ENCODE data around the gene ALPG. TPM values are rescaled to one million over a fixed set of nuclear protein-coding genes. Genes with fewer than 3 reads are reported as not detected.

ALPG gene
- total RNA-seq, 6 experiments from 2014 or later = not detected

DNA sequence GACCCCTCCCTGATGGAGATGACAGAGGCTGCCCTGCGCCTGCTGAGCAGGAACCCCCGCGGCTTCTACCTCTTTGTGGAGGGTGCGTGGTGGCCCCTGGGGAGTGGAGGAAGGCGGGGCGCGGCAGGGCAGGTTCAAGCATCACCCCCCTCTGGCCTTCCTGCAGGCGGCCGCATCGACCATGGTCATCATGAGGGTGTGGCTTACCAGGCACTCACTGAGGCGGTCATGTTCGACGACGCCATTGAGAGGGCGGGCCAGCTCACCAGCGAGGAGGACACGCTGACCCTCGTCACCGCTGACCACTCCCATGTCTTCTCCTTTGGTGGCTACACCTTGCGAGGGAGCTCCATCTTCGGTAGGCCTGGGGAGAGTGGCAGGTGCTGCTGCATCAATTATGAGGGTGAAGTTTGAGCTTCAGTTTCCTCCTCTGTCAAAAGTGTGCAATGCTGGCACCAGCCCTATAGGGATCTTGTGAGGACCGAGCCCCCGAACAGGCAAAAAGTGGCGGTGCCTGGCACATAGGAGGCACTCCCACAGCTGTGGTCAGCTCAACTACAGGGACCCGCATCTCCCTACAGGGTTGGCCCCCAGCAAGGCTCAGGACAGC, 51.5 kb downstream of the ALPG start:
- no peak for DNase-seq

DNA sequence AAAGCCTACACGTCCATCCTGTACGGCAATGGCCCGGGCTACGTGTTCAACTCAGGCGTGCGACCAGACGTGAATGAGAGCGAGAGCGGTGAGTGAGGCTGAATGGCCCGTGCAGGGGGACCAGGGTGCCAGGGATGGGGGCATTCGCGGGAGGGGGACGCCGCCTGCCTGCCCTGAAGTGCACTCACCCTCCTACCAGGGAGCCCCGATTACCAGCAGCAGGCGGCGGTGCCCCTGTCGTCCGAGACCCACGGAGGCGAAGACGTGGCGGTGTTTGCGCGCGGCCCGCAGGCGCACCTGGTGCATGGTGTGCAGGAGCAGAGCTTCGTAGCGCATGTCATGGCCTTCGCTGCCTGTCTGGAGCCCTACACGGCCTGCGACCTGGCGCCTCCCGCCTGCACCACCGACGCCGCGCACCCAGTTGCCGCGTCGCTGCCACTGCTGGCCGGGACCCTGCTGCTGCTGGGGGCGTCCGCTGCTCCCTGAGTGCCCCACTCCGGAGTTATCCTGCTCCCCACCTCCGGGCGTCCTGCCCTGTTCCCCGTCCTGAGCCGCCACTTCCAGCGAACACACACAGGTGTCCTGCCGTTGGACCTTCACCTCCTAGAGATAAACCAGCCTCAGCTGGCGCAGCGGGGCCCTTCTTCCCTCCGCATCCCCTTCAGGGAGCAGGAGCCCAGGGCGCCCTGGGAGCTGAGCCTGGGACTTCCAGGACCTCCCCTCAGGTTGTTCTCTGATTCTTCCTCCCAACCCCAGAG, 52.2 kb downstream of the ALPG start:
- Mint-ChIP-seq H3K4me3 (no peak overlapping the region), H3K4me1 (ENCODE audit: low read depth) (peaks cover 13% of the 10 kb centered on the region; the same call in 1 of the 2 replicates), H3K27ac (no peak overlapping the region), H3K36me3 (ENCODE audit: low read depth) (no peaks in the 10 kb centered on the region), H3K9me3 (no peaks in the 10 kb centered on the region), H3K27me3 (ENCODE audit: insufficient read depth) (peaks cover 43% of the 10 kb centered on the region)
- TF ChIP-seq, protein P1, sequence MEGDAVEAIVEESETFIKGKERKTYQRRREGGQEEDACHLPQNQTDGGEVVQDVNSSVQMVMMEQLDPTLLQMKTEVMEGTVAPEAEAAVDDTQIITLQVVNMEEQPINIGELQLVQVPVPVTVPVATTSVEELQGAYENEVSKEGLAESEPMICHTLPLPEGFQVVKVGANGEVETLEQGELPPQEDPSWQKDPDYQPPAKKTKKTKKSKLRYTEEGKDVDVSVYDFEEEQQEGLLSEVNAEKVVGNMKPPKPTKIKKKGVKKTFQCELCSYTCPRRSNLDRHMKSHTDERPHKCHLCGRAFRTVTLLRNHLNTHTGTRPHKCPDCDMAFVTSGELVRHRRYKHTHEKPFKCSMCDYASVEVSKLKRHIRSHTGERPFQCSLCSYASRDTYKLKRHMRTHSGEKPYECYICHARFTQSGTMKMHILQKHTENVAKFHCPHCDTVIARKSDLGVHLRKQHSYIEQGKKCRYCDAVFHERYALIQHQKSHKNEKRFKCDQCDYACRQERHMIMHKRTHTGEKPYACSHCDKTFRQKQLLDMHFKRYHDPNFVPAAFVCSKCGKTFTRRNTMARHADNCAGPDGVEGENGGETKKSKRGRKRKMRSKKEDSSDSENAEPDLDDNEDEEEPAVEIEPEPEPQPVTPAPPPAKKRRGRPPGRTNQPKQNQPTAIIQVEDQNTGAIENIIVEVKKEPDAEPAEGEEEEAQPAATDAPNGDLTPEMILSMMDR (IDR thresholded peaks at IDR 0.05) = no peak
- no peak for DNase-seq

More for the DNA sequence above, 51.5 kb downstream of the ALPG start:
- no peak overlapping the region for H3K27ac Mint-ChIP-seq
- no peaks in the 10 kb centered on the region for H3K36me3 Mint-ChIP-seq (ENCODE audit: low read depth)
- peaks cover 13% of the 10 kb centered on the region; the same call in 1 of the 2 replicates for H3K4me1 Mint-ChIP-seq (ENCODE audit: low read depth)
- H3K27me3 Mint-ChIP-seq (ENCODE audit: insufficient read depth) = peaks cover 46% of the 10 kb centered on the region
- no peak overlapping the region for H3K4me3 Mint-ChIP-seq
- TF ChIP-seq, protein P1 (IDR thresholded peaks at IDR 0.05) = no peak
- H3K9me3 Mint-ChIP-seq = no peaks in the 10 kb centered on the region

DNA sequence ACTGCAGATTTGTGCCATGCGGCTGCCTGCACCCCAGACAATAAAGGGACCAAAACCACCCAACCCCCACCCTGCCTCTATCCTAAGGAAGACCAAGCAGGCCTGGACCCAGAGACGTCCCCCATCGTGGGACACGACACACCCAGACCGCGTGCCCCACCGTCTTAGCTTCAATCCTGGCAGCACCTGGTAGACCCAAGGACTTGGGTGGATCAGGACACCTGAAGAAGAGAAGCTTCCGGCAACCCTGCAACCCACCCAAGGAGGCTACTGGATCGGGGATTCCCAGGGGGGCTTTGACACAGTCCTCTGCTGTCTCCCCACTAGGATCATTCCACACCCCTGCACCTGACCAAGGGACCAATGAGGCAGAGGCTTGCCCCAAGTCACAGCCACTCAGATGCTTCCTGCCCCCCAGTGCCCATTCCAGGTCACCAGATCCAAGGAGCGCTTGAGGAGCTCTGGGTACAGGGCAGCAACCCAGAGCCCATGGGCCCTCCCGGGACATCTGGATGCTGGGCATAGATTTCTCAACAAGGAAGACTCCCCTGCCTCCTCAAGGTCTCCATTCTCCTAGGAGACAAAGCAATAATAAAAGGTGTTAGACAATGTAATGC, 52.9 kb downstream of the ALPG start:
- Mint-ChIP-seq H3K4me3 (no peak overlapping the region), H3K4me1 (ENCODE audit: low read depth) (peaks cover 13% of the 10 kb centered on the region; the same call in 1 of the 2 replicates), H3K27ac (no peak overlapping the region), H3K27me3 (ENCODE audit: insufficient read depth) (peaks cover 37% of the 10 kb centered on the region), H3K36me3 (ENCODE audit: low read depth) (no peaks in the 10 kb centered on the region), H3K9me3 (no peaks in the 10 kb centered on the region)
- no peak for DNase-seq
- TF ChIP-seq, protein P1 (IDR thresholded peaks at IDR 0.05) = no peak

DNA sequence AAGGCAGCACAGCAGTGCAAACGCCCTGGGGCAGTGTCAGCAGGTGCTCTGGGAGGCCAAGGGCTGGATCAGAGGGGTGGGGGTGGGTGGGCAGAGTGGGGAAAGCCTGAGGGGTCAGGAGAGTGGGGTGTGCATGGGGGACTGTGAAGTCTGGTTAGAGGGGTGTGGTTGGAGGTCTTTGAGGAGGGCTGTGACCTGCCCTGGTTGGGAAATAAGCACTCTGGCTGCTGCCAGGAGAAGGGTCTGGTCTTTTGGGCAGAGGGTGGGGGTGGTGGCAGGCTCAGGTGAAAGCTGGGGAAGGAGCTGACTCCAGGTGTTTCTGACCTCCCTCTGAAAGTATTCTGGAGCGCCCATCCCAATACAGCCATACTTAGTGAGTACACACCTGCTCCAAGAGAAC, 53.5 kb downstream of the ALPG start:
- H3K4me1 Mint-ChIP-seq (ENCODE audit: low read depth) = peaks cover 13% of the 10 kb centered on the region; the same call in 1 of the 2 replicates
- TF ChIP-seq, protein P1 (IDR thresholded peaks at IDR 0.05) = no peak
- peaks cover 35% of the 10 kb centered on the region for H3K27me3 Mint-ChIP-seq (ENCODE audit: insufficient read depth)
- DNase-seq = no peak
- H3K36me3 Mint-ChIP-seq (ENCODE audit: low read depth) = no peaks in the 10 kb centered on the region
- no peaks in the 10 kb centered on the region for H3K9me3 Mint-ChIP-seq
- no peak overlapping the region for H3K4me3 Mint-ChIP-seq
- no peak overlapping the region for H3K27ac Mint-ChIP-seq

Other genes starting within 250 kb of the ALPG start
- not detected for gene ALPP, start 28.1 kb upstream of the ALPG start, total RNA-seq (2021; fragmentation: NEBNext Ultra II Directional; extraction: Animal tissue kit (Norgen Biotek cat#: 25700))
- not detected for gene ALPI, start 49.3 kb downstream of the ALPG start, total RNA-seq (2021; fragmentation: NEBNext Ultra II Directional; extraction: Animal tissue kit (Norgen Biotek cat#: 25700))
- not detected for gene ECEL1, start 81.0 kb downstream of the ALPG start, total RNA-seq (2021; fragmentation: NEBNext Ultra II Directional; extraction: Animal tissue kit (Norgen Biotek cat#: 25700))
- not detected for gene PRSS56, start 113.5 kb downstream of the ALPG start, total RNA-seq (2021; fragmentation: NEBNext Ultra II Directional; extraction: Animal tissue kit (Norgen Biotek cat#: 25700))
- not detected for gene CHRND, start 119.3 kb downstream of the ALPG start, total RNA-seq (2021; fragmentation: NEBNext Ultra II Directional; extraction: Animal tissue kit (Norgen Biotek cat#: 25700))
- gene CHRNG, start 132.8 kb downstream of the ALPG start, total RNA-seq (2021; fragmentation: NEBNext Ultra II Directional; extraction: Animal tissue kit (Norgen Biotek cat#: 25700)) = not detected
- gene TIGD1, start 143.7 kb downstream of the ALPG start, total RNA-seq (2021; fragmentation: NEBNext Ultra II Directional; extraction: Animal tissue kit (Norgen Biotek cat#: 25700)) = 1 to 10 TPM; 2.9 to 3.7 (median 3.1) TPM
- gene EIF4E2, start 143.8 kb downstream of the ALPG start, total RNA-seq (2021; fragmentation: NEBNext Ultra II Directional; extraction: Animal tissue kit (Norgen Biotek cat#: 25700)) = 10 to 100 TPM; 79.7 to 89.7 (median 83.8) TPM
- gene EFHD1, start 226.8 kb downstream of the ALPG start, total RNA-seq (2021; fragmentation: NEBNext Ultra II Directional; extraction: Animal tissue kit (Norgen Biotek cat#: 25700)) = 1 to 10 TPM; 2.0 to 3.4 (median 2.9) TPM

Measured in HFFc6 (cell line).